NCI-H2171 (cell line): Measurements from ENCODE around the gene COMMD10.
"Not testable (repeated sequence)": the region's sequence is repeated elsewhere in the genome, so short reads cannot be mapped to it uniquely, and the experiment has no call there.

Experiments used
- DNase-seq: peaks from one replicate; lab custom pipeline; 2025; lab: John Stamatoyannopoulos, UW

The COMMD10 gene

DNA sequence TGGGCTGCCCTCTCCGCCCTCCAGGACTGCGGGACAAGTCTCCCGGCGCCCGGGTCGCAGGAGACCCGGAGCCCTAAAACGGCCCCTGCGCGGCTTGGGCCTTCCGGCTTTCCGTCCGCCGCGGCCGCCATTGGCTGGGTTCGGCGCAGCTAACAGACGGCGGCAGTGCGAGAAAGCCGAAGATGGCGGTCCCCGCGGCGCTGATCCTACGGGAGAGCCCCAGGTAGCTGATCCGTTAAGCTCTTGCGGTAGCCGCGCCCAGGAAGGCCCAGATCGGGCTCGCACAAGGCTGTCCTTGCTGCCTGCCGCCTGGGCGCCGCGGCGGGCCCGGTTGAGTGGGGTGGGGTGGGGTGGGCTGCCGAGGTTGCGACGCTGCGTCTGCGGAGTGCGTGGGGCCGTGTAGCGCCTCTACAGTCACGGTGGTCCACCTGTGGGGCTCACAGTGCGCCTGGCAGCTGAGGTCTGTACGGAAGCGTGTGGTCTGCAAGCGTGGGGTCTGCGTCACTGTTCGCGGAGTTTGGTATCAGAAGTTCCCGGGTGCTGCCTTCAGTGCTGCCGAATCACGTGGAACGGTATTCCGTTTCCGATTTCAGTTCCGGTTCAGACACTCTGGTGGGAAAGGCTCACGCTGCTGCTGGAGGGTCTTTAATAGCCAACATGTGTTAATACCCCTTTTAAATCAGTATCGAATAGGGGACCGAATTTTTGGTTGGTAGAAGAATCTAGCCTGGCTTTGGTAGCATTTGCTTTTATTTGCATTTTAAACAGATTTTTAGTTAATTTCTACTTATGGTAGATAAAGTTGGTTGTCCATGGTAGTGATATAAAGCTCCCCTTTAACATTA, at the start of gene COMMD10:
COMMD10 (plus strand) TSS at position 155 of the 845 bp plus-strand sequence.
- peak; percentile 49 for DNase-seq

DNA sequence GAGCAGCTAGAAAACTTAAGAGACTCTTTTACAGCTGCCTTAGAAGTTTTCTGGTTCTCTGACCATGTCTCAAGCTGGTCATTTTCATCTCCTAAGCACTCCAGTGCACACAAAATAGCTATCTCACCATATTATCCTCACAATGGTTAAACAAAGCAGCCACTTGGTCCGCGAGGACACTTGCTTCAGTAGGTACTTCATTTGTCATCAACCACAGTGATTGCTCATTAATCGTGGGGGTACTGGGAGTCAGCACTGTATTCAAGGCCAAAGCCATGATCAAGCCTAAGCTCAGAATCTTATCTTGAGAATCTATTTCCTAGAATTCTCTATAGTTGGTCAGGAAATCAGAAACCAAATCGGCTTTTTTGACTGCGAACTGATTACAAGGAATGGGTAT, 49.7 kb upstream of the COMMD10 start:
- DNase-seq = no peak

DNA sequence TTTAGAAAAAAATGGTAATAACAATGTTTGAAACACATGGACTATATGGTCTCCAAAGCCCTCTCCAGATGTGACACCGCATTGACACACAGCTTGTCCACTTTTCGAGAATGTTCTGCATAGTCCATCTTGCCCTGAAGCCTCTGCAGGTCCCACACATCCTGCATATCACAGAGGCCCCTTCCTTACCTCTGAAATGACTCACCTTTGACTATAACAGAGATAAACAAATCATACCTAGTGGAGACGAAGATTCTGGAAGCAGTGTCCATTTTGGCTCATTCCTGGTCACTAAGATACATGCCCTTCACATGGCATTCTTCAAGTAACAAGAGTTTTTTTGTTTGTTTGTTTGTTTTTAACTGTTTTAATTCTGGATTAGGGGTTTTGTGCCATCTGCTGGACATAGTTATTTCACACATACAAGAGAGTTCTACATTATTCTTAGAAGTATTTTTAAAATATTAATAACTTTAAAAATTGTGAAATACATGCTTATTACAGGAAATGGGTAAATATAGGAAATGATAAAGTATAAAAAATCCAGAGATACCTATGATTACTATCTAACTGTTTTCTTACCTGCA, 47.5 kb upstream of the COMMD10 start:
- DNase-seq = no peak

DNA sequence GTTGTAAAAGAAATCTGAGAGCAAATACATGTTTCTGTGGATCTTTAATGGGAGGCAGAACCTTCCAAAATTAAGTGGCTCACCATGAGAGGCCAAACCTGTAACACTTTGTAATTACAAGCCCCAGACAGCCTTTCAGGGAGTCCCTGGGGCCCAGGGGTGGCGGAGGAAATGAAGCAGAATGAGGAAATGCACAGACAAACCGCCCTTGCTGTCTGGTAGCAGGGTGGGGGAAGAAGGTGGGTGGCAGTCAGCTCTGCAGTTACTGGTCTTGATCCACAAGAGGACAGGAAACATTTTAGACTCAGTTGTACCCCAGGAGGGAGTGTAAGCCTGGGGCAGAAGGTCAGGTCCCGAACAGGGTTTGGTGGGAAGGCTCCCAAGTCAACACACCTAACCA, 46.0 kb upstream of the COMMD10 start:
- no peak for DNase-seq

DNA sequence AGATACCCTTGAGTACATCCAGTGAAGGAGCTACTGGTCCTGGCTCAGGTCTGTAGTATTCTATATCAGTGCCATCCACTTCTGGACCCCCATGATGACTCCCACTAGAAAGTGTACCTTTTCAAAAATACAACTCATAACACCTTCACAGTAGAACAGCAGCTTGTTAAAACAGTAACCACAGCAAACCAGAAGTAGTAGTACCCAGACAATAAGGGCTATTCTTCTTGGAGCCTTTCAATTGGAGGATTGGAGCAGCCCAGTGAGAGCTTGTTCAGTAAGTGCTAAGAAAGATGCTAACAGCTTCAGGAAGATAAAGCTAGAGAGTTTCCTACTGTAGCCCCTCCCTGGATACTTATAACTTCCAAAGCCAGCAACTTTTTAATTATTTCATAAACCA, 42.5 kb upstream of the COMMD10 start:
- DNase-seq = no peak

DNA sequence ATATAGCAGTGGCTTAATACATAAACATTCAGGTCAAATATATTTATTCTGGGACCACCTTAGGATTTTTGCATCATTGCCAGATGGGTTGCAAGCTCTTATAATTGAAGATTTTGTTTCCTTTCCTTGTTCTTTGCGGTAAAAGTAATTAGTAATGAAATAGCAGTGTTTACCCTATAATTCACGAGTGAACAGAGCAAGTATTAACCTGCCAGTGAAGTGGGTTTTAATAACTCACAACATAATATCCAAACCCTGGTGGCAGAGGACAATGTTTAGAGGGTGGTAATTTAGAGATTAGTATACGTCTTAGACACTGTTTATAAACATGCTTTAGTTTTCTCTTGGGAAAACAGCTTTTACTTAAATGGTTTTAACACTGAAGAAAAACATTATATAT, 40.8 kb upstream of the COMMD10 start:
- DNase-seq = no peak

DNA sequence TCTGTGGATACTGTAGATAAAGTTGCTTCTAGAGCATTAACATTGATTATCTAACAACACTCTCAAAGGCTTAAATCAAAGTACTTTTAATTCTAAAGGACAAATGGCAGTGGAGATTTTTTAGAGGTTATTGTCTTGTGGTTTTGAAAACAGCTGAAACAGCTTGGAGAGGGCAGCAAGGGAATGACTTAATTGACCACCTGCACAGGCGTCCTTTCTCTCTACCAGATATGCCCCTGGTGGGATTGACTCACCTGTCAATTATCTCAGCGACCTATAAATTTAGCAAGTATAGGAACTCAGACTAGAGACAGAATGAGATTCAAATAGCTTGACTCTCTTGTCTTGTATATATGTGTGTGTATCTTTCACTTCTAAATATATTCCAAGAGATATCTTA, 39.0 kb upstream of the COMMD10 start:
- DNase-seq = no peak

DNA sequence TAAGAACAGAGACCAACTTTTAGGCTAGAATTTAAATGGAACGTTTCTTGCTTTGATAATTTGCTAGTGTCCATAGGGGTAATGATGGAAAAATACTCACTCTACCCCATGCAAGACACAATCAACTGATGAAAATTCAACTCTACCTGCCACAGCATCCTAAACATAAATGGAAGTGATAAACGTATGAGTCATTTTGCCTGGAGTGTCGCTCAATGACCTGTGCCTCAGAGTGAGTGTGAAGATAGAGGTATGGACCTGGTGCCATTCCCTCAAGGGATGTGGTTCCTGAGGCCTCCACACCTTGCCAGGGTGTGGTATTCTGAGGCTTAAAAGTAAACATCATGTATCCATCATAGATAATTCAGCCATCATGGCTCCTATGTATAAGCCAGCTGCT, 38.6 kb upstream of the COMMD10 start:
- DNase-seq = no peak

DNA sequence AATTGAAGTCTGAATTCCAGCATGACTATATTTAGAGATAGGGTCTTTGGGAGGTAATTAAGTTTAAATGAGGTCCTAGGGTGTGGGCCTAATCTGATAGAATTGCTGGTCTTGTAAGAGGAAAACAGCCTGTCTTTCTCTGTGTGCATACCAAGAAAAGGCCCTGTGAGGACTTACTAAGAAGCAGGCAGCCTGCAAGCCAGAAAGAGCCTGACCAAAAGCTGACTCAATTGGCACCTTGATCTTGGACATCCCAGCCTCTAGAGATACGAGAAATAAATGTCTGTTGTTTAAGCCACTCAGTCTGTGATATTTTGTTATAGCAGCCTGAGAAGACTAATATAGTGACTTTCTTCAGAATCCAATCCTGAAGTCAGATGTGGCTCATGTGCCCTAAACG, 38.0 kb upstream of the COMMD10 start:
- DNase-seq = no peak

DNA sequence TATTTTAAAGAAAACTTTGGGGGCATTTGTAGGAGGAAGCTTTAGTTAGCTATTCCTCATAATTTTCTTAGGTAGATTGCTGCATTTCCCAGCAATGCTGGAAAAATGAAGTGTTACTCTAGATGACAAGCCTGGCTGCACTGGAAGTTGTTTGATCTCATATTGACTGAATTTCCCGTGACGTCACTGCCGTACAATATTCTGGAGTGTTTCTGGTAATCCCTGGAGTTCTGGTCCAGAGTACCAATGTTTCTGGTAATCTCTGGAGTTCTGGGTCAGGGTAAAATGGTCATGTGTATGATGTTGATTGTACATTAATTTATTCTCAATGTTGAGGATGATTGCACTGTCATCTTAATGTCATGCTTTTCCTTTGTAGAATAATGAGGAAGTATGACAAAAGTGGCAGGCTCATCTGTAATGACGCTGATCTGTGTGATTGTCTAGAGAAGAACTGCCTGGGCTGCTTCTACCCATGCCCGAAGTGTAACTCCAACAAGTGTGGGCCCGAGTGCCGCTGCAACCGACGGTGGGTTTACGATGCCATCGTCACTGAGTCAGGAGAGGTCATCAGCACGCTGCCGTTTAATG, 26.4 kb upstream of the COMMD10 start:
- no peak for DNase-seq

DNA sequence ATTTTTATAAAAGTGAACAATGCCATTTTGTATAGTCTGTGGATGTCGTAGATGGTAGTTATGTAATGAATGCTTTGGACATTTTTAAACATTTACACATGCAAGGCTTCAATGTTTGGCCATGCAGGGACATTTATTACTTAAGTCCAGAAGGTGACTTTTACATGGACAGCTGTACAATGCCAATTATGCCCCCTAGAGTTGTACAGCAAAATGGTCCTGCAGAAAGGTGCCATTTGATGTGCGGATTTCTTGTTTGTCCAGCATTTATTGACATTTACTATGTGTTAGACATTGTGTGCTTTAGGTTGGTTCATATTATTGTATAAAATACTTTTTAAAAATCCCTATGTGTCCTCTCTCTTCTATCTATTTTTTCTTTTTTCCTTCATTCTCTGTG, 22.5 kb upstream of the COMMD10 start:
- no peak for DNase-seq

DNA sequence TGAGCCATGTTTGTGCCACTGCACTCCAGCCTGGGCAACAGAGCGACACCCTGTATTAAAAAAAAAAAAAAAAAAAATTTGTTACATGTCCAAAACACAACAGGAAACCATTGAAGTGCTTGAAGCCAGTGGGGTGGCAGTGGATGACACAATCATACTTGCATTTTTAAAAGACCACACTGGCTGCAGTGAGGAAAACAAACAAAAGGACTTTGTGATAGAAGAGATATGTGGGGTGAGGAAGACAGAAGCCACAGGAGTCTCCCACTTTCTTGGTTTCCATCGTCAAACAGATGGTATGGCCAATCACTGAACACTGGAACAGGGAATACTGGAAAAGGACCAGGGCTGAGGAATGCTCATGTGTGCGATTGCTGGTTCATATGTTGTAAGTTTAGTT, 20.9 kb upstream of the COMMD10 start:
- no peak for DNase-seq

DNA sequence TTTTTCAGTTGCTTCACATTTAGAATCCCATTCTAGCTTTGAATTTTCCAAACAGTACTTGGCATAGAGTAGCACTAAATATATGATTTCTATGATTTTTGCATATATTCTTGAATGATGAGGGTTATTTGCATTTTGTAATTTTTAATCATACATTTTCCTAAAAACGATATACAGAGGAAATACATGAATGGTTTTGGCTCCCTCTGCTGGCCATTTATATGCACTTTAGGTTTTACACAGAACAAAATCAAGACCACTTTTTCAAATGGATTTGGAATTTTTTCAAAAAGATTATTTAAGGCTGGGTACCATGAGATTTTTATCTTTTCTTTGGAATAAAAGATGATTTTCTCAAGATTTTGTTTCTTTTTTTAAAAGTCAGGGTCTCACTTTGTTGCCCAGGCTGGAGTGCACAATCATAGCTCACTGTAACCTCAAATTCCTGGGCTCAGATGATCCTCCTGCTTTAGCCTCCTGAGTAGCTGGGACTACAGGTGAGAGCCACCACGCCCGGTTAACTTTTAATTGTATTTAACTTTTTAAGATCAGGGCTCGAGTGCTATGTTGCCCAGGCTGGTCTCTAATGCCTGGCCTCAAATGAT, 16.7 kb upstream of the COMMD10 start:
- DNase-seq = no peak

DNA sequence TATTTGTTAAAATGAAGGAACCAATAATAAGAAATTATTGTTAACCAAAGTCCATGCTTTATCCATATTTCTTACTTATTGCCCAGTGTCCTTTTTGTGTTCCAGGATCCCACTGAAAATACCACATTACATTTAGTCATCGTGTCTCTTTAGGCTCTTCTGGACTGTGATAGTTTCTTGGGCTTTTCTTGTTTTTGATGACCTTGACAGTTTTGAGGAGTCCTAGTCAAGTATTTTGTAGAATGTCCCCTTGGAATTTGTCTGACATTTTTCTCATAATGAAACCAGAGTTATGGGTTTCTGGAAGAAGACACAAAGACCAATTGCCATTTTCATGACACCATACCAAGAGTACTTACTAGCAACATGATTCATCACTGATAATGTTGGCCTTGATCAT, 13.6 kb upstream of the COMMD10 start:
- no peak for DNase-seq

DNA sequence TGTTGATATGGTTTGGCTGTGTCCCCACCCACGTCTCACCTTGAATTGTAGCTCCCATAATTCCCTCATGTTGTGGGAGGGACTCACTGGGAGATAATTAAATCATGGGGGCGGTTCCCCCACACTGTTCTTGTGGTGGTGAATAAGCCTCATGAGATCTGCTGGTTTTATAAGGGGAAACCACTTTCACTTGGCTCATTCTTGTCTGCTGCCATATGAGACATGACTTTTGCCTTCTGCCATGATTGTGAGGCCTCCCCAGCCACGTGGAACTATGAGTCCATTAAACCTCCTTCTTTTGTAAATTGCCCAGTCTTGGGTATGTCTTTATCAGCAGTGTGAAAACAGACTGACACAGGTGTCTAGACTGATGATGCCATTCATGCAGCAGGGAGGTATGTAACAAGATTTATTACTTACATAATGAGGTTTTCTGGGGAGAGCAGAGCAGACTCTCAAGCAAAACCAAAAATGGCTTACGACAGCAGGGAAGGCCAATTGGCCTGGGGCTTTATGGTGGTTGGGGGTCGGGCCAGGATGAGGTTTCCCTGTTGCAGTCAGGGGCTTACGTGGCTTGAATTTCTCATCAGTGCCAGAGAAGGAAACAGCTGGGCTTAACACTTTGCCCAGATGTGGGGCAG, 9.5 kb upstream of the COMMD10 start:
- no peak for DNase-seq

DNA sequence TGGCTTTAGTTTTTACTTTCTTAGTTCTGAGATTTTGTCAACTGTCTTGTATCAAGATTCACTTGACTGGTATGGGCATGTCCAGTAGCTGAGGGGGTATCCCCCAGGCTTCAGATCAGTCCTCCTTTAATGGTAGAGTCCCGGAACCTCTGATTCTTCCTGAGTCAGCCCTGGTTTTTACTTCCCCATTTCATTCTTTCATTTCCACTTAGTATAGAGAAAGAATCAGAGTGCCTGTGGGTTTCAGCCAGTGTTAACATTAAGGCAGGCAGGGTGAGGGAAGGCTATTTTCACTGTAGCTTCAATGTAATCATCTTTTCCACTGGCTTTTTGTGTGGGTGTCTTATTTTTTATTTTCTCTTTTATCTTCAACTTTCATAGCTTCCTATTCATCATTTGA, 8.3 kb upstream of the COMMD10 start:
- no peak for DNase-seq

DNA sequence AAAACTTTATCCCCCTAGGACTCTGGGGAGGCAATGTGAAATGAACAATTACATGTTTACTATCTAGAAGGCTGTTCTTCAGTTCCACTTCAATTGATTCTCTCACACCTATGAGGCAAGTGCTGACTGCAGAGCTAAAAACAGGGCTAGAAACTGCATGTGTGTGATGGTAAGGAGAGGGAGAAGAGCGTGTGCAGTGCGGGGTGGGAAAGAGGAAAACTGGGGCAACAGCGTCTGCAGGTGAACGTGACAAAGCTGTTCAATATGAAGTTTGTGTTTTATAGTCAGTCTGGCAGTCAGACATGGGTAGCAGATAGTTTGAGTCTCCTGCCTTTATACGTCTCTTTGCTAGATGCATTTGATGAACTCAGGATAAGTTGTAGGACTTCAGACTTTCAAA, 6.6 kb upstream of the COMMD10 start:
- no peak for DNase-seq

DNA sequence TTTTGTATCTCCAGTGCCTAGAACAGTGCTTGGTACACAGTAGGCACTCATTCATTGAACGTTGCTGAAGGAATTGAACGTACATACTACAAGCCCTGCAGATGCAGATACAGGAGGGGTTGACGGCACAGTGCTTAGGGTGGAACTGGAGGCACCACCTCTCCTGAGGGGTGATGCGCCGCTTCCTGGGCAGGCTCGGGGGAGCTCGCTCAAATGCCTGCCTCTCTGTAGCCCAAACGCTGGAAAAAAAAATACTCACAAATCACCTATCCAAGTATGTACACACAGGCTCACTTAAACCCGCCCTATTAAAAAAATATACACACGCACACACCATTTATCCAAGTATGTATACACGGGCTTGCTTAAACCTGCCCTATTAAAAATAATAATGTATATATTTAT, 536 bp upstream of the COMMD10 start:
- DNase-seq = peak; percentile 7

DNA sequence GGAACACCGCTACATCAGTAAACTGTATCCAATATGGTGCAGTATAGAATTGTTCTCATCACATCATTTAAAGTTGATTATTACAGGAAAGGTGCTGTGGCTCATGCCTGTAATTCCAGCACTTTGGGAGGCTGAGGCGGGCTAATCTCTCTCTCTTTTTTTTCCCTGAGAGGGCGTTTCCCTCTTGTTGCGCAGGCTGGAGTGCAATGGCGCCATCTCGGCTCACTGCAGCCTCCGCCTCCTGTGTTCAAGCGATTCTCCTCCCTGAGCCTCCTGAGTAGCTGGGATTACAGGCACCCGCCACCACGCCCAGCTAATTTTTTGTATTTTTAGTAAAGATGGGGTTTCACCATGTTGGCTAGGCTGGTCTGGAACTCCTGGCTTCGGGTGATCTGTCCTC, 1.5 kb downstream of the COMMD10 start:
- DNase-seq = not testable (repeated sequence)

DNA sequence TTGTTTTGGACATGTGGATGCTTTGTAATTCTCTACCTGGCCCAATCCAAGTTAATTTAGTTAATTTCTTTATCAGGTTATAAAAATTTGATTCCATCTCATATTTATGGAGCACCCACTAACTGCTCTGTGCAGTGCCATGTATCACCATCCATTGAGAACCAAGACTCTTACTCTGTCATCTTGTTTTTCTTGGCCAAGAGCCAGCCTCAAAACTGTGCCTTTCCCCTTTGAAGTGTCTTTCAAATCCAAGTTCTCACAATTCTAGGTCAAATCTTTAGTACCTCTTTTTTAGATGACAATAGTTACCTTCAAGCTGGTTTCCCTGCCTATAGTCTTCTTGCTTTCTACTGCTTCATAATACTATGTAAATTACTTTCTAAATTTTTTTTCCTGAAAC, 3.2 kb downstream of the COMMD10 start:
- no peak for DNase-seq

DNA sequence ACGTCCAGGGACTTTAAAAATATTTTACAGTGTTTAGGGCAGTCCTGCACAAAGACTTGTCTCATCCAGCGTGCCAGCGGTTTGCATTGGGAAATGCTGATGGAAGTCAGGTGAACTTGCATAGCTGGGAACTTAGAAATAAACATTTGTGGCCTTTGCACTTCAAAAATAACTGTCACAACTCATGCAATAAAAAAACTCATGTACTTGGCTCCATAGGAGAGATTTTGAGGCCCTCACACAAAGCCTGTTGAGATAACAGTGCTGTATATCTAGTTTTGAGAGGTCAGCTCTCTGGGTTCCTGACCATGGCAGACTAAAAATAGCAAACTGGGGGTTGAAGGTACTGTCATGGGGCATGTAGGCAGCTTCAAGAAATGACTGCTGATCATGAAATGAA, 5.5 kb downstream of the COMMD10 start:
- DNase-seq = no peak

DNA sequence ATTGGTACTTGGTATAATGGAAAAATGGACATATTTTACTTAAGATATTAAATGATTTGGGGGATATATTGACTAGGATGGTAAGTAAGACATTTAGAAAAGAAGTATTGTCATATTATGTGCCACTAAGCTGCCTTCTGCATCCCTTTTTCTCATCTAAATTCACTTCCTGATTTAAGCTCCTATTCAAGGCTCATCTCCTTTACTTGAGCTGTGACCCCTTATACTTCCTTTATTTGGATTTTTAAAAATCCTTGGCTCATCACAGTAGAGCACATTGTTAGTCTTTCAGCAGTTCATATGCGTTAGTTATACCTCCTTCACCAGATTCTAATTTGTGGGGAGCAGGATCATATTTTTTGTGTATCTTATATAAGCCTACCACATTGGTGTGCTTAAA, 6.6 kb downstream of the COMMD10 start:
- DNase-seq = no peak

DNA sequence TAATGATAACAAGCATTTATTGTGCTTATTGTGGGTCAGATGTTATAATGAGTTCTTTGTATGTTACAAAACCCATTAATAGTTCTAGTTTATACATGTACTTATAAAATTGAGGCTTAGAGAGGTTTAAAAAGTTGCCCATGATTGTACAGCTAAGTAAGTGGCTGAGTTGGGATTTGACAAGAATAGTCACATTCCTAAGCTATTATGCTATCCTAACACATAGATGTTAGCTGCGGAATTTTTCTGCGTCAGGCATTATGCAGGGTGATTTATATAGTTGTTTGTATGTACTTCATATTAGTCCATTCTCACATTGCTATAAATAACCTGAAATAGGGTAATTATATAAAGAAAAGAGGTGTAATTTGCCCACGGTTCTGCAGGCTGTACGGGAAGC, 12.5 kb downstream of the COMMD10 start:
- no peak for DNase-seq
